NOMO-1 treated with DMSO at 0.1 percent for 48 hours (cell line): ENCODE data around the gene WIPI1.

Experiments used
- DNase-seq: peaks from one replicate; lab custom pipeline; 2025; ENCODE audit not compliant: unreplicated experiment; lab: John Stamatoyannopoulos, UW

The WIPI1 gene

DNA sequence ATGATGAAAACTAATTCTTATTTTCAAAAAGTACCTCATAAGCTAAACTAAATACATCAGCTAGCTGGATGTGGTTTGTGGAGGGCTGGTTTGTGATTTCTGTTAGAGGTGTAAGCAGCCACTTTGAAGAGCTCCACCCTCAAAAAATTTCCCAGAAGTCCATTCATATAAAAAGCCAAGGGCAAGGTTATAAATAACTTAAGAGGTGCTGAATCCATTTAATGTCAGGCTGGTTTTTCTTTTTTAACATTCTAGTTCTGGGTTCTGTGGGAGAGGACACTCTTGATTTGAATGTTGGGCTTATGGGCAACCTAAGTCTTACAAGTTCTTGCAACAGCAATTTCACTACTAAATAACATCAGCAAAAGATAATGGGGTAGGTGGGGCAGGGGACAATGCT, 3.4 kb upstream of the WIPI1 start:
- DNase-seq = no peak

DNA sequence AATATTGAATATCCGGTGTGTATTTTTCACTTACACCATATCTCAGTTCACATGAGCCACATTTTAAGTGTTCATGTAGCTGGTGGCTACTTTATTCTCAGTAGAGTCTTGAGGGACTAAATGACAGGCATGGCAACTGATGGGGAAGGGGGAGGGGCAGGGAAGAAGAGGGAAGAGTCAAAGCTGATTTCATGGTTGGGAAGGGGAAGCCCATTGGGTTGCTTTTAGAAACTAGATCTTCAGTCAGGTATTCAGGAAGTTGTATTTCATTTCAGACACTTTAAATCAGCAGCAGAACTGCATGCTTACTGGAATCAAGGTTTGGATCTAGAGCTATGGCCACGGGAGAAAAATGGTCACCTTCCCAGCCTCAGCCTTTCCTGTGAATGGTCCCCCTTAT, 2.9 kb upstream of the WIPI1 start:
- no peak for DNase-seq

DNA sequence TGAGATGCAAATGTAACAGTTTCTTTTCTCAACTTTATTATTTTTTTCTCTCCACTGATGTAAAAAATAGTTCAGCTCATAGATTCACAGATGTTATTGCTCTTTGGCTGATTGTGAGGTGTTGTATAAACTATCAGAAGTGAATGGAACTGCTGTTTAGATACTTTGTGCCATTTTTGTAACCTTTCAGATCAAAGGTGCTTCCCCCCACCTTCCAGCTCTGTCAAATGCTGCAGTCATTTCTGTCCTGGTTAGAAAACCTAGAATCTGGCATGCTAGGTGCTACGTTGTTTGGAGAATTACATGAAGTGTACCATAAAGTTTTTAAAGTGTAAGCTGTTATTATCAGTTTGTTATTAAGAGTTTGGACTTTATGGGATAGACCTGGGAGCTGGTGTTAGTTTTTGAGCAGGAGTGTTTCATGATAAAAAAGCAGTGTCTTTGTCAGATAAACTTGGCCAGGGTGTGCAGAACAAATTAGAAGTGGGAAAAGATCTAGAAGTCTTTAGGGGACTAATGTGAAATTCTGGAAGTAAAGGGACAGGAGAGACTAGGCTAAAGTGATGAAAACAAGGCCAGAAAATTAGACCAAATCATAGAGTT, 1.8 kb upstream of the WIPI1 start:
- no peak for DNase-seq

DNA sequence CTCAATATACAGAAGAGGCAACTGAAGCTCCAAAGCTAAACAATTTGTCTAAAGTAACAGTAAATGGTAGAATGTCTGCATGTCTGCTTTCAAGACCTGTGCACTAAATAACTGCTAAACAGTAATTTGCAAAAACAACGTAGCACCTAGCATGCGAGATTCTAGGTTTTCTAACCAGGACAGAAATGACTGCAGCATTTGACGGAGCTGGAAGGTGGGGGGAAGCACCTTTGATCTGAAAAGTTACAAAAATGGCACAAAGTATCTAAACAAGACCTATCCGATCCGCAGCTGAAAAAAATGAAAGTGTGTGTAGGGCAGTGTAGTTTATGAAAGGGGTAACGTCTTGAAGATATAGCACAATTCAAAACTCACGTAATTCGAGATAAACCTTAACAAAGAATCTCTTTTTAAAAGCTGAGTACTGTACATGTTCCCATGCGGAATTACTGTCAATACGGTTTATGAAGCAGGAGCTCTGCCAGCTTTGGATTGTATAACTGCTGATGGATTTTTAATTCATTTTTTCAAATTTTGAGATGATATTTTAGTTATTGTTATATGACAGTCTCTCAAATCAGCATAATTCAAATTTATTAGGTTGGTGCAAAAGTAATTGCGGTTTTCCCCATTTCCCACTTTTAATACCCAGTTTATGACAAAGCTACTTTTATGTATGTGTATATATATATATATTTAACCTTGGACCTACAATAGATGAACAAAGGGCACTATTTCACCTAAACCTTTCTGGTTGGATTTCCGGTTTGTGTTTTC, 1.2 kb upstream of the WIPI1 start:
- no peak for DNase-seq

DNA sequence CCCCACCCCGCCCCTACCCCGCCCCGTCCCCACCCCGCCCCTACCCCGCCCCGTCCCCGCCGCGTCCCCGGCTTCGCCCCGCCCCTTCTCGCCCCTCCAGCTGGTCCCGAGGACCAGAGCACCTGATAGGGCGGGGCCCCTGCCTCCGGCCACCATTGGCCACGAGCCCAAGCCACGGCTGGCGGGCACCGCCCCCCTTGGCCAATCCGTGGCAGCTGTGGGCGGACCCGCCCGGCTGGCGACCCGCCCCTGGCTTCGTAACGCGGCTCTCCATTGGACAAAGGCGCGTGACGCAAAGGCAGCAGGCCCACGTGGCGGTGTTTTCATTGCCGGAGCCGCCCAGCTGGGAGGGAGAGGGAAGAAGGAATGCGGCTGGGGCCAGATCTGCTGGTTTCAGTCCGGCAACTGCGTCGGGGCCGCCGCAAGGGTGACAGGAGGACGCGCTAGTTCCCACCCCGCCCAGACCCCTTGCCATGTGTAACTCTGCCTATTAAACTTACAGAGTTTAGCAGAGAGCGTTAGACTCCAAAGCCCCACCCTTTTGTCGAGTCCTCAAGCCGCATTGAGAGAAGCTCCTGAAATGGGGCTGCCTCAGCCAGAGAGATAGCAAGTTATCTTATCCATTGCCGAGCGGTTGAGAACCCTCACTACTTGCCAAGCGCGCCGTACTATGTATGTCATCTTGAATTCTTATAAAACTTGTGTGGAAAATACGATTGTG, 403 bp upstream of the WIPI1 start:
- peak; percentile 95 for DNase-seq

DNA sequence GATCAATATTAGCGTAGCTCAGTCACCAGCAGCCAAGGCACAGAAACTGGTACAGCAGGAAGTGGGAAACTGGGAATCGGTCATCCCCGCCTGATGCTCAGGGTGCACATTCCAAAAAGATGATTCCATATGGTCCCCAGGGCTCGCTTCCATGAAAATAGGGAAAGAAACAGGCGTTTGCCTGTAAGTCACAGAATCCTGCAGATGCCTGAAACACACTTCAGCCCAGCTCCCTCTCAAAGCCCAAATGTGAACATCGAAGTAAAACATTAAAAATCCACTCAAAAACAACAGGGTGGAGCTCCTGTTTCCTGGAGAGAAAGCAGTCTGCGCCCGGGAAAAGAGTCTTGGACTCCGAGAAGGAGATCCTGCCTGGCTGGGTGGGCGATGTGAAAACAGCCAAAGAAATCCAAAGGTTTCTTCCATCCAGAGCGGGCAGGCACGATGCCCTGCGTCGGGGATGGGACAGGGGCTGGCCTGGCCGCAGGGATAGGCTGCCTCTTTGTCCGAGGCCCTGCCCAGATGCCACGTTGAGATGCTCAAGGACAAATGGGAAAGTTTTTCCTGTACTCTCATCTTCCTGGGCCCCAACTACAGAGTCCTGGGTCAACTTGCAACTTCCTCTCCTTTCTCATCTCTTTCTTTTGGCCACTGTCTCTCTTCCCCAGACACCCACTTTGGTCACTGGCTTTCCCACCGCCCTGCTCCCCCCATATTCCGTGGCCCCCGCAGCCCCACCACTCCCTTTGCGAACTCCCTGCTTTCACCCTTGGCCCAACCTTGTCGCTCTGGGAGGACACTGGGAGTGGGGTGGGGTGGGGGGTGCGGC, 743 bp downstream of the WIPI1 start:
- DNase-seq = no peak

DNA sequence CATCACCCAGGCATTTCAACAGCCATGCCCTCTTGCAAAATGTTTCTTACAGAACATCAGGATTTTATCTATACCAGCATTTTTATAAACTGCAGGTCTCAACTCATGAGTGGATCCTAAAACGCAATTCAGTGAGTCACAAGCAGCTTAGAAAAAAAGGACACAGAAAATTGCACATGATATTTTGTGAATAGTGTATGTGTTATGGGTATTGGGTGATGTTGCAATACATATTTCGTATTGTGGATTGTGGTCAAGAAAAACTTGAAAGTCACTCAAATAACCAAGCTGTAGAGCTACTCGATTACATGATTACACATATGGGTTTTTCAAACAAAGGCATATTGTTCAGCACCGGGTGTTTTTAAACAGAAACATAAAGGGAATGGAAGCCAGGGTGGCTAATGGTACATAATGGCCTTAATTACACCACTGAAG, 1.4 kb downstream of the WIPI1 start:
- peak; percentile 69 for DNase-seq

DNA sequence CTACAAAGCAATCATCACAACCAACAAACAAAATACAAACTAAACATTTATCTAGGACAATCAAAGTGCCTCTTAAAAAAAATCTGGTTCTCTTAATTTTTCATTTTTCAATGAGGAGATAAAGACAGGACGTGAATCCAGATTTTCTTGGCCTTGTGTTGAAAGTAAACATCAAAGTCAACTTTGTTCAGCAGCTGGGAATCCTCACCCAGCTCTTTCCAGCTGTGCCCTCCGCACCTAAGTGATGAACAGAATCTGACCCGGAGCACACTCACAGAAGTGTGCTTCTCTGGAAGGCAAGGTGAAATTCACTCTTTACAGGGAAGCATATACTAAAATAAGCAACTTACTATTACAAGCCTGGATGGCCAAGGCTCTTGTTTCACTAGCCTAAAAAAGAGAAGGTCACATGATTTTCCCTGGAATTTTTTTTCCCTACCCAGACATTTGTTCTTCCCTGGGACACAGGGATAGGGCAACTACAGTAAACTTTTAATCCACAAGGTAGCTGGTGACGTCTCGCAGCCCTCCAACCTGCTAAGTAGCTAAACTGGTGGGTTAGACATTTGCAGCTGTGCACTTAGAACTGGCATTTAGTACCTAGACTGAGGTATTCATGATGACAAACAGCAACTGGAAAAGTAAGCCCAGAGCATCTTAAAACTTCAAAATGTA, 3.2 kb downstream of the WIPI1 start:
- DNase-seq = no peak

DNA sequence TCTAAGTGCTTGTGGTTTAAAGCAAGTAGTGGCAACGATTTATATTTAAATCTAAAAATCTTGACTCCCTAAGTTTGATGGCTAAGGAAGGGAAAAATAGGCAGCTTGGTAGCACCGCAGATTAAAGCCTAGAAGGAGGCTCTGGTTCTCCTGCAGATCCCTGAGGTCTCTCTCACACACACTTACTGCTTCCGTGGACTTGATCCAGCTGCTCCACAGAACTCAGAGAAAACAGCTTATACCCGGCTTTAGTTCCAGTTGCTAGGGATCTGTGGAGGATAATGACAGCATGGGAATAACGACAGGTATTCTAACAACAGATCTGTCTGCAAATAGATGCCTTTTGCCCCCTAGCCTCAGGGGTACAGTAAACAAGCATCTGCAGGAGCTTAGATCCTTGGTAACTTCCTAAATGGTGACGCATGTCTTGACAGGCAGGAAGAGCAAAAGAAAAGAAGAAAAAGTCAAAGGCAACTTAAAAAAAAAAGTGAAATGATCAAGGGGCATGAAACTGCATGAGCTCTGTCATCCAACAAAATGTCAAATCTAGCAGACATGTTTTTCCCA, 4.5 kb downstream of the WIPI1 start:
- DNase-seq = no peak

DNA sequence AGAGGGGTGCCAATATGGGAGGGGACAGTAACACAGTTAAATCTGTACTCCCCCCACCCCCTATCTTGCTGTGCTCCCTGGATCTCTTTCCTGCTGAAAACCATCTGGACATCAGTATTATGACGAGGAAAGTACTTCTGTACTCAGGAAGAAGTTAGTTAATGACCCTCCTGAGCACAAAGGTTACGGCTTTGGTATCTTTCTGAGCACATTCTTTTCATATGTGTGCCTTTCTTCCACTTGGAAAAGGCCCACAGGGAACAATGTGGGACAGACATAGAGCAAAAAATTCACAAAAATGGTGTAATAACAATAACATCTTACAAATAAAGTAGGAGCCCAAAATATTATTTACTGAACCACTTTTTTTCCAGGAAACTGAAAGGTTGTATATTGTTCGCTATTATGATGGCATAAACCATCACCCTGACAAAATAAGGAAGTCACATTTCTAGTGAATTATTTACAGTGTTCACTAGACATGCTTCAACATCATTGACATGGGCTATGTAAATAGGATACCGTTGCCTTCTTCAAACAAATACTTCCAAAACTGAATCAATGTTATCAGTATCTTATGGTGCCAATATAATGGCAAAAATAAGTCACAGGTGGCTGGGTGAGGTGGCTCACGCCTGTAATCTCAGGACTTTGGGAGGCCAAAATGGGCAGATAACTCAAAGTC, 5.5 kb downstream of the WIPI1 start:
- DNase-seq = no peak

DNA sequence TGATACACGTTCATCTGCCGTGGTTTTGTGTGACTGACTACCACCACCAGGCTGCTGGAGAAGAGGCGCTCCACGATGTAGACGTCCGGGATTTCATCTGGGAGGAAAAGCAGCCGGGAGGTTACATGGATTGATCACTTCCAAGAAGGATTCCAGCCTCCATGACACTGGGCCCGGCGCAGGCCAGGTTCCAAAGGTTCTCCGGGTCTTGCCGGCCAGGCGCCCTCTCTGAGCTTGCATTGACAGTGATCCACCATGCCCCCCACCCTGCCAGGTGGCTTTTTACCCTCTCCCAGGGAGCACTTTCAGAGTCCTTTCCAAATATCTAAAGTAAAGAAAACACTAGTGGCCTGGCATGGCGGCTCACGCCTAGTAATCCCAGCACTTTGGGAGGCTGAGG, 6.5 kb downstream of the WIPI1 start:
- DNase-seq = no peak

DNA sequence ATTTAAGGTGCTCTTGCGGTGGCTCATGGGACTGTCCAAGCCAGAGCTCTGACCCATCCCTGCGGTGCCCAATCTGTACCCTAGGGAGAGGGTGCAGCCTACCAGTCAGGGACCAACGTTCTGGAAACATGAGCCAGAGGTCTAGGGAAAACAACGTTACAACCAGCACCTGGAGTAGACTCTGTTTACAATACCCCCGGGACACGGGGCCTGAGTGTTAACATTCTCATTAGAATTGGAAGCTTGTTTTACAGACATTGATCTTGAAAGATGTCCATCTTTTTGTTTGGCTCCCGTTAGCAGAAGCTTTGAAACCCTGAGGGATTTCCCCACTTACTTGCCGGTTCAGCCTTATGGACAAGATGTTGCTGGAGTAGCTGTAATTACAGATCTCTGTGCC, 6.9 kb downstream of the WIPI1 start:
- DNase-seq = no peak

DNA sequence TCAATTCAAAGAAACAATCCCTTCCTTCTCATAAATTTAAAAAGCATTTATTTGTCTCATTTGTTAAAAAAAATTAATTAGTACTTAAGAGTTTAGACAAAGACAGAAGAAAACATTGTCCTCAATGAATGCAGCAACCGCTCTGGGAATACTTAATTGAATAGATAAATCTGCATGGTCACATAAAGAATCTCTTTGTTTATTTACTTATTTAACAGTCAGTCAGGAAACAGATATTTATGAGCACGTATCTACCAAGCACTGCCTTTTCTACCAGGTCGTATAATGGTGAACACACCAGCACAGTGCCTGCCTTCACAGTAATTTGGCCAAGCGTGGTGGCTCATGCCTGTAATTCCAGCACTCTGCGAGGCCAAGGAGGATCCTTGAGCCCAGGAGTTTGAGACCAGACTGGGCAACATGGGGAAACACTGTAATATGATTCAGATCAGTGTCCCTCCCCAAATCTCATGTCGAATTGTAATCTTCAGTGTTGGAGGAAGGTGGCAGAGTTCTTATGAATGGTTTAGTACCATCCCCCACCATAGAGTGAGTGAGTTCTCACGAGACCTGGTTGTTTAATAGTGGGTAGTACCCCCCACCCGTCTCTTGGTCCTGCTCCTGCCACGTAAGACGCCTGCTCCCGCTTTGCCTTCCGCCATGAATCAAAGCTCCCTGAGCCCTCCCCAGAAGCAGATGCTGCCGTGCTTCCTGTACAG, 8.1 kb downstream of the WIPI1 start:
- no peak for DNase-seq

DNA sequence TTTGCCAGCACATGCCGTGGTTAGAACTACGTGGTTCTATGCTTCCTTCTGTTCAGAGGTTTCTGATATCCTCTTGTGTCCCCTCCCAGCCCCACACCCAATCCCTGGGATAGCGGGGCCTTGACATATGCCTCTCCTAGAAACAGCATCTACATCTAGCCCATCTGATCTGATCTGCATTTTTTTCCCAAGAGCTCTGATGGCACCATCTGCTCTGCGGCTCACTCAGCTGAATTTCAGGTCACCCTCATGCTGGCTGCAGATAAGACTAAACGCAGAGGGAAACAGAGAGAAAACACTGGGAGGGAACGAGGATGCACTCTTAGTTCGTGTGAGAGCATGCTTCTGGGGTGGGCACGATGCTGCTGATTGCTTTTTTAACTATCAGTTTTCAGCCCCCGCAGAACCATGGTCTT, 10.7 kb downstream of the WIPI1 start:
- DNase-seq = no peak

DNA sequence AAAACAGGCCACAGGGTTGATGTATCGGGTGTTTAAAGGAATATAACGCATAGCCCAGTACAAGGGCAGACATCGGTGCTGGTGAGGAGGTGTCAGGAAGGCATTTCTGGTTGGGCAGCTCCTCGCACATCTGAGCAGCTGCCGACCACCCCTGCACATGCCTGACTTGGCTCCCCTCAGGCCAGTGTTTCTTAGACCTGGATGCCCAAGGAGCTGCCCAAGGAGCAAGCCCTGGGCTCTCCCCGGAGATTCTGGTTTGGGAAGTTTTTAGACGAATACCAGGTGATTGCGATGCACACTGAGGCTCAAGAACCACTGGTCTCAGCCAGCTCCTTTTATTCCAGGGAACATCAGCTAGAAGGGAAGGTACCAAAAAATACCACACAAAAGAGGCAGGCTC, 11.6 kb downstream of the WIPI1 start:
- no peak for DNase-seq

DNA sequence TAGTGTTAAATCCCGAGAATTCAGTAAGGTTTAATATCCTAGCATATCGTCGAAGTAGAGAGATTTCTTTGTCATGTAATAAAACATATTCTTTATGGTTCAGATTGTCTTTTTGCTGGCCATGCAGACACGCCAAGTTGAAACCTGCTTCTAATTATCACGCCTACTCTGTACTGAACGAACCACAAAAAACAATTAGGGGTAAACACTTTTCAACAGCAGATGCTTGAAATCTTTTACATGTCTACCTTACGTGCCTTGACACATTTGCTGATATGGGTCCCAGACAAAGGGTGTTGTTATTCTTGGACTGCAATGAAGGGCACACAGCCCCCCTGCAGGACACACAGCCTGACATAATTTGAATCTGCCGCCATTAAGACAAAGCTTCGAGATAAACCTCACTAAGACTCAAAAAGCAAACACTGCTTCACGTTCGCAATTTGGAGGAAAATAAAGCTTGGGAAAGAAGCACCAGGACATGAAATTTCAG, 13.3 kb downstream of the WIPI1 start:
- no peak for DNase-seq

DNA sequence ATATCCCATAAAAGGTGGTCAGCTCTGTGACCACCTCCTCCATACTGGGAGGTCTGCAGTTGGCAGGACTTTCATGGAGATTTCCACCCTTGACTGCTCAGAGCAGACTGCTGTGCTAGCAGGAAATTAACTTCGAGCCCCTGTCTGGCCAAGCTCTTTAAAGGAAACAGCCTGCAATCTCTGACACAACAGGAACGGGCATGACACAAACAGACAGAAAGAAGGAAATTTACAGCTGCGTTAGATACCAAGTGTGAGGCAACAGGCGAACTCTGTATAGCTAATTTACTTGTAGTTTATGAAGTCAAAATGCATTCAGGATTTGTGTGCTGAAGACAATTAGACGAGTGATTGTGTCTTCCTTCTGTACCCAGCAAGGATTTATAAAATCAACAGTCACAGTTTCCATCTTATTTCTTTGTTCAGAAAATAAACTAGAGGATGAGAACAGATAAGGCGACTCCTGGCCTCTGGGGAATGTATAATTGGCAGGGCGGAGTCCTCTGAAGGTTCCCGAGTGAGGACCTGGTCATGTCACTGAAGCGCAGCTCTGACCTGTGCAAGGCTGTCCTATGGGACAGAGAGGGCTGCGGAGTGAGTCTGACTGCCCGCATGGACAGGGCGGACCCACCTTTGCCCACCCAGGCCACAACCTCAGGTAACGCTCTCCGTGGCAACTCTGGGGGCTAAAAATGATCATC, 16.1 kb downstream of the WIPI1 start:
- DNase-seq = peak; percentile 86

DNA sequence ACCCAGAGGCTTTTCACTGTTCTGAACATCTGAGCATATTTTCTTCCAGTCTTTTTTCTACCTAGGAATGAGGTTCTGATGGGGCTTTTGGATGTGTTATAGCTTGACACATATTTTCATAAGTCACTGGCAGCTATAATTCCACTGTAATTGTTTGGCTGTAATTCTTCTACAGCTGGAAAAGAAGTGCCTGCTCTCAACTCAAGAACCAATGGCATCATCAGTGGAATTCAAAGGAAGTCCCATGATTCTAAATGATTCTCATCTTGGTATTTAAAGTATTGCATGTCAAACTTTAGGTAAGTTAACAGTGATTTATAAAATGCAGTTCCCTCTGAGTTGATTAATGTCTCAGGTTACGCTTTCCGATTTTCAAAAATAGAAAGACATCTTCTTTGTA, 16.8 kb downstream of the WIPI1 start:
- DNase-seq = no peak
